GM21786 (cell line): ENCODE measurements around the gene GSTM5.
"Not testable (repeated sequence)": the region's sequence is repeated elsewhere in the genome, so short reads cannot be mapped to it uniquely, and the experiment has no call there.

Experiments
- ATAC-seq: cut with Tn5 transposase; IDR thresholded peaks from one replicate; pipeline ENCODE4 v1.9.1; 2021; ENCODE audit not compliant: unreplicated experiment

The GSTM5 gene

GRCh38 chr1:109760581-109761226 is 48.7 kb downstream of the GSTM5 start:
- no peak for ATAC-seq

- no peak for ATAC-seq
Observed at GRCh38 chr1:109761227-109762038, 49.4 kb downstream of the GSTM5 start.

- ATAC-seq, result no peak
Observed at GRCh38 chr1:109762039-109762585, 50.1 kb downstream of the GSTM5 start.

DNA sequence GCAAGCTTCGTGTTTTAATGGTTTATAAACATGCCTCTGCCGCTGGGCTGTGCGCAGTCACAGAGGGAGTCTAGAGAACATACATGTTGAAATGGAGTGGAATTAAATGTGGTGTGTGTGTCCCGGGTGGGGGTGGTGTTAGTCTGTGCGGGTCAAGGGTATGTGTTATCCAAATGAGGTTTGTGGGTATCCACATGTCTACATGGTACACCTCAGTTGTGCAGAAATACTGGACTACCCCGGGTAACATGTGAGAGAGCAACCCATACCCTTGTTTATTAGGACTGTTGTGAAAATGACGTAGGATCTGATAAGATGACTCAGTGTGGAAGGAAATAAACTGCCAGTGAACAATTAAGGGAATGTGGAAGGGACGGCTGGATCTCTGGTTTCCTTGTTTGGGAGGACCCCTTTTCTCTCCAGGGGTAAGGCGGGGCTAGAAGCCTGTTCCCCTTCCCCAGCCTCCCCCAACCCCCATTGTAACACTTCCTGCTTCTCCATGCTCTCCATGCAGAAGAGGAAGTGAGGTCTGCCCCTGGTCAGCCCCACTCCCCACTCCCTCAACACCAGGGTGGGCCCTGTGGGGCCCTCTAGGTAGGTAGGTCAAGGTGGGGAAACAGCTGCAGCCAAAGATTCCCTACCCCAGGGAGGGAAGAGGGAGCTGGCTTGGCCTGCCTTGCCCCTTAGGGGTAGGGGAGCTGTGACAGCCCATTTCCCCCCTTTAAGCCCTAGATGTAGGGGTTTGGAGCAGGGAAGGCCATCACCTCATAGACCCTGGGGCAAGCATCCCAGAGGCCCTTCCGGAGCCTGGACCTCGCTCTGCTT is 51.0 kb downstream of the GSTM5 start:
- ATAC-seq, result no peak

DNA sequence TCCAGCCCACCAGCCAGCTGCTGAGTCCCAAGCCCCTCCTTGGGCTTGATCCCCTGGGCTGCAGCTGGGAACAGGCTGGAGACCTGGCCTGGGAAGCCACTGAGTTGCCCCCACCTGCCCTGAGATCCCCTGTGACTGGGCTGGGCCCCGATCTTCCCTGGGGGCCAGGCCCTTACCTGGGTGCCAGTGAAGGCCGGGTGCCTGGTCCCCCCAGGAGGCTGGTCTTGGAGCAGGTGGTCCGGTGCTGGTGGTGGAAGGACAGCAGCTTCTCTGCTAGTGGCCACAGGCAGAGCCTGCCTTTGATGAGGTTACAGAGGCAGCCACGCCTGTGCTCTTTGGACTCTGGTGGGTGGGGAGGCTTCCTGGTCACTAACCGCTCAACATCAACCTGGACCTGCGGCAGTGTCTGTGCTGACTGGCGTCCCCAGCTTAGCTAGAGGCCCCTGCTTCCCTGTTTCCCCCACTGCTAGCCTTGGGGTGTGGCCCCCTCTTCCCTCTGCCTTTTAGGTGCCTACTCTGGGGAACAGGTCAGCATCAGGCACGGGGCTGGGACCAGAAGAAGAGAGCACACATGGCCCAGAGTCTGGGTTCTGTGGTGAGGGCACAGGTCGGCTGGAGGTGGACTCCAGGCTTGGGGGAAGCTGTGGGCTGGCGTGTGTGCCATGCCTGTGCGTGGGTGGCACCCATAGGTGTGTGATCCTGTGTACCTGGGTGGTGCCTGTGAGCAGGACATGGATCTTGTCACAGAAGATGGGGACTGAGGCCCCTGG is 51.8 kb downstream of the GSTM5 start, which contains the start of gene EPS8L3:
EPS8L3 (minus strand) TSS at position 278 of the 770 bp plus-strand sequence. CDS start 2,174 bp downstream, outside the sequence.
- ATAC-seq, result no peak

GRCh38 chr1:109764561-109765482 is 52.8 kb downstream of the GSTM5 start:
- ATAC-seq, result no peak

DNA sequence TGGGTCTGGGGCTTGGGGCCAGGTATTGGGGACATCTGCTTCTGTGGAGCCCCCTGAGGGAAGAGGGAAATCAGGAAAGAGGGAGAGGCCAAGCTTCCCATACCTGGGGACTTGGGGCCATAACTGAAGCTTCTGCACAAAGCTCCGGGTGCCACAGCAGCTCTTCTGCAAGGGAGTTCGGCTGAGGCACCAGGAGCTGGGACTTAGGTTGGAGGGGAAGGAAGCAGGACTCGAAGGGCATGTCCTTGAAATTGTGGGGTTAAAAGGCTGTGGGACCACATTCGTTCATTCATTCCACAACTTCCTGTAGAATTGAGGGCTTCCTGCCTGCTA is 53.4 kb downstream of the GSTM5 start:
- ATAC-seq, result no peak

DNA sequence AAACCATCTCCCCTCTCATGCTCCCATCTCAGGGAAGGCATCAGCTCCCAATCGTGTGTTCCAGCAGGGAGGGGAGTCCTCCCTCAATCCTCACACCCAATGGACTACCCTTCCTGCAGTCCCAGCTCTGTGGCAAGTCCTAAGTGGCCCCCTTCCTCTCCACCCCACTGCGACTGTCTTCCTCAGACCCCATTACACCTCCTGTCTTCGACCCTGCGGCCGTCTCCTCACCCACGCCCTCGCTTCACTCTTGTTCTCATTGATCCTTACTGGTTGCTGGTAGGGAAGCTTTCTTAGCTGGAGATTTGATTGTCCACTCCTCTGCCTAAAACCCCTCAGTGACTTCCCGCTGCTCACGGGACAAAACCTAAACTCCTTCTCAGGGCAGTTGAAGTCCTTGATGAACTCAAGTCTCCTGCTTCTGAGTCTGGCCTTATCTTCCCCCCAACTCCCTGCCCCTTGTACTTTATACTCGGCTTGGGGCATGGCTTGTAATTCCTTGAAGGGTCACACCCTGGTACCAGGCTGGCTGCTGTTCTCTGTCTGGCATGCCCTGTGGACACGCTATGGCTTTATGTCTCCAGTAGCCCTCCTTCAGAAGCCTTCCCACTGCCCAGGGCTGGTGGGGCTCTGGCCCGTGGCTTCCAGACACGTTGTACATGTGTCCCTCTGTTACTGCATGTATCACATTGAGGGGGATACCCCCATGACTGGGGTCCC is 54.0 kb downstream of the GSTM5 start:
- ATAC-seq, result no peak

GRCh38 chr1:109766991-109767636 is 55.1 kb downstream of the GSTM5 start:
- not testable (repeated sequence) for ATAC-seq
